Suprapubic skin (tissue), 3 donors: Measurements from ENCODE around the gene BARD1.

Experiments
- EP300 ChIP-seq: sonication (generic); formaldehyde crosslinking; IDR thresholded peaks from one replicate; pipeline ENCODE4 v1.6.1; 2017; ENCODE audit warnings: antibody characterized with exemption
- POLR2A ChIP-seq, 2 donors: fragments of 450-650 bp; IDR thresholded peaks; one replicate each; pipeline ENCODE4 v1.6.1; 2017; ENCODE audit warnings: antibody characterized with exemption in 2 of 2, mild to moderate bottlenecking in 2 of 2, moderate library complexity in 2 of 2
- TF ChIP-seq, protein P1 (sequence below), 2 donors: fragments of 200-600 bp in 1 of 2; fragments of 450-650 bp in 1 of 2; sonication (generic) in 1 of 2; IDR thresholded peaks; one replicate each; pipeline ENCODE4 v1.5.1; 2016 to 2019; ENCODE audit warnings: antibody characterized with exemption in 2 of 2, mild to moderate bottlenecking in 1 of 2, moderate library complexity in 1 of 2

DNA sequence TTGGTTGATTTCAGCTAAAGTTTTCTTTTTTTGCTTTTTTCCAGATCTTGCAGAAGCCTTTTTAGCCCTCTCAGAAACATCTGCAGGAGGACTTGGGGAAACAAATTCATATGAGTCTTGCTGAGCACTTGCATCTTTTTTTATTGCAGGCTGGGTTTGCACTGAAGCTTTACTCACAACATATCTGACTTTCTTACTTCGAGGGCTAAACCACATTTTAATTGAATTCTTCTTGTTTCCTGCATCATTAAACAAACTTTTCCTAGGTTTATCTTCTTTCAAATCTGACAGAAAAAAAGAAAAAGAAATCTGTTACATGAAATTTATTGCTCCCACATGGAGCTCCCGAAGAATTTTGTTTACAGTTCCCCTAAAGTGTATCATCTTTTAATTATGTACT lies 28.3 kb downstream of the BARD1 start:
- TF ChIP-seq, protein P1, sequence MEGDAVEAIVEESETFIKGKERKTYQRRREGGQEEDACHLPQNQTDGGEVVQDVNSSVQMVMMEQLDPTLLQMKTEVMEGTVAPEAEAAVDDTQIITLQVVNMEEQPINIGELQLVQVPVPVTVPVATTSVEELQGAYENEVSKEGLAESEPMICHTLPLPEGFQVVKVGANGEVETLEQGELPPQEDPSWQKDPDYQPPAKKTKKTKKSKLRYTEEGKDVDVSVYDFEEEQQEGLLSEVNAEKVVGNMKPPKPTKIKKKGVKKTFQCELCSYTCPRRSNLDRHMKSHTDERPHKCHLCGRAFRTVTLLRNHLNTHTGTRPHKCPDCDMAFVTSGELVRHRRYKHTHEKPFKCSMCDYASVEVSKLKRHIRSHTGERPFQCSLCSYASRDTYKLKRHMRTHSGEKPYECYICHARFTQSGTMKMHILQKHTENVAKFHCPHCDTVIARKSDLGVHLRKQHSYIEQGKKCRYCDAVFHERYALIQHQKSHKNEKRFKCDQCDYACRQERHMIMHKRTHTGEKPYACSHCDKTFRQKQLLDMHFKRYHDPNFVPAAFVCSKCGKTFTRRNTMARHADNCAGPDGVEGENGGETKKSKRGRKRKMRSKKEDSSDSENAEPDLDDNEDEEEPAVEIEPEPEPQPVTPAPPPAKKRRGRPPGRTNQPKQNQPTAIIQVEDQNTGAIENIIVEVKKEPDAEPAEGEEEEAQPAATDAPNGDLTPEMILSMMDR (IDR thresholded peaks at IDR 0.05) = no peak
- TF ChIP-seq POLR2A (IDR thresholded peaks at IDR 0.05) = no peak
- TF ChIP-seq EP300 = no peak
